OCI-LY3 (cell line): Measurements from ENCODE around the gene KIF11.

Experiments
- H2AFZ ChIP-seq: fragments of 200-600, 300-600 bp; shearing (Covaris generic); 2 replicates; pipeline ENCODE4 v1.6.0; 2014; ENCODE audit warnings: antibody characterized with exemption, low read depth, low read length
- H3K27ac ChIP-seq: fragments of 200-600, 300-600 bp; sonication (generic); 2 replicates; pipeline ENCODE4 v1.5.1; 2014; ENCODE audit warnings: mild to moderate bottlenecking, low read length, moderate library complexity, mixed read lengths
- H3K27me3 ChIP-seq: fragments of 200-600, 300-600 bp; sonication (generic); 2 replicates; pipeline ENCODE4 v1.6.1; 2014; ENCODE audit warnings: low read depth, low read length, mixed read lengths
- H3K36me3 ChIP-seq: fragments of 200-600, 300-600 bp; sonication (generic); replicated peaks from 2 replicates; pipeline ENCODE3; 2014; ENCODE audit warnings: low read depth, low read length, mixed read lengths
- H3K4me1 ChIP-seq: fragments of 300-600, 200-600 bp; sonication (generic); 2 replicates; pipeline ENCODE4 v1.6.1; 2014; ENCODE audit warnings: low read length, mixed read lengths
- H3K4me2 ChIP-seq: fragments of 200-600, 300-600 bp; sonication (generic); 2 replicates; pipeline ENCODE4 v1.6.1; 2014; ENCODE audit warnings: low read length, mixed read lengths
- H3K4me3 ChIP-seq: fragments of 300-600, 200-600 bp; sonication (generic); 2 replicates; pipeline ENCODE4 v1.5.1; 2014; ENCODE audit warnings: antibody characterized with exemption, mild to moderate bottlenecking, low read length, moderate library complexity
- H3K79me2 ChIP-seq: fragments of 300-600, 200-600 bp; shearing (Covaris generic); 2 replicates; pipeline ENCODE4 v1.6.1; 2014; ENCODE audit warnings: mild to moderate bottlenecking, low read length, mixed read lengths
- H3K9ac ChIP-seq: fragments of 300-600, 200-600 bp; shearing (Covaris generic); 2 replicates; pipeline ENCODE4 v1.6.0; 2014; ENCODE audit warnings: mild to moderate bottlenecking, low read length, moderate library complexity
- H3K9me3 ChIP-seq: fragments of 200-600, 300-600 bp; shearing (Covaris generic); 2 replicates; pipeline ENCODE4 v1.6.1; 2014; ENCODE audit warnings: low read length, mixed read lengths; ENCODE audit not compliant: insufficient read depth
- H4K20me1 ChIP-seq: fragments of 200-600, 300-600 bp; sonication (generic); 2 replicates; pipeline ENCODE4 v1.6.1; 2016; ENCODE audit warnings: low read length, mixed read lengths; ENCODE audit not compliant: insufficient read depth
- CTCF ChIP-seq: fragments of 200-600, 300-600 bp; sonication (generic); IDR thresholded peaks from 2 replicates; pipeline ENCODE4 v1.5.1; 2014; ENCODE audit warnings: antibody characterized with exemption, low read length, low read depth
- EZH2phosphoT487 ChIP-seq: fragments of 200-600 bp; shearing (Covaris generic); IDR thresholded peaks from 2 replicates; pipeline ENCODE4 v1.6.1; 2018; ENCODE audit warnings: antibody characterized with exemption, mixed run types, low read depth

The KIF11 gene

GRCh38 chr10:92677708-92678107 is 84.8 kb downstream of the KIF11 start:
- Histone ChIP-seq H4K20me1 (no peaks in the 10 kb centered on the region), H3K4me2 (no peak overlapping the region), H3K27me3 (no peaks in the 10 kb centered on the region), H3K4me1 (no peaks in the 10 kb centered on the region), H2AFZ (no peak overlapping the region), H3K4me3 (no peak overlapping the region), H3K9ac (no peak overlapping the region), H3K79me2 (no peaks in the 10 kb centered on the region), H3K9me3 (no peaks in the 10 kb centered on the region), H3K27ac (no peak overlapping the region), H3K36me3 (no peaks in the 10 kb centered on the region)
- TF ChIP-seq CTCF (no peak), EZH2phosphoT487 (no peak)

- H3K27ac ChIP-seq = no peak overlapping the region
- no peak overlapping the region for H3K9ac ChIP-seq
- no peaks in the 10 kb centered on the region for H3K36me3 ChIP-seq
- H4K20me1 ChIP-seq = no peaks in the 10 kb centered on the region
- H3K27me3 ChIP-seq = no peaks in the 10 kb centered on the region
- H3K4me3 ChIP-seq = no peak overlapping the region
- no peaks in the 10 kb centered on the region for H3K9me3 ChIP-seq
- no peak for TF ChIP-seq CTCF
- no peak overlapping the region for H2AFZ ChIP-seq
- no peak overlapping the region for H3K4me2 ChIP-seq
- no peaks in the 10 kb centered on the region for H3K79me2 ChIP-seq
- H3K4me1 ChIP-seq = no peaks in the 10 kb centered on the region
Measured at GRCh38 chr10:92678206-92678605, 85.3 kb downstream of the KIF11 start.

GRCh38 chr10:92681306-92681834 is 88.4 kb downstream of the KIF11 start:
- no peak for TF ChIP-seq CTCF
- no peak for TF ChIP-seq EZH2phosphoT487
- no peaks in the 10 kb centered on the region for H3K36me3 ChIP-seq
- no peaks in the 10 kb centered on the region for H3K4me1 ChIP-seq
- H2AFZ ChIP-seq = no peak overlapping the region
- no peak overlapping the region for H3K9ac ChIP-seq
- H3K4me3 ChIP-seq = no peak overlapping the region
- no peaks in the 10 kb centered on the region for H3K79me2 ChIP-seq
- no peak overlapping the region for H3K27ac ChIP-seq
- H3K9me3 ChIP-seq = no peaks in the 10 kb centered on the region
- no peaks in the 10 kb centered on the region for H4K20me1 ChIP-seq
- H3K4me2 ChIP-seq = no peak overlapping the region
- no peaks in the 10 kb centered on the region for H3K27me3 ChIP-seq

- H4K20me1 ChIP-seq = peaks cover 25% of the 10 kb centered on the region
- H2AFZ ChIP-seq = no peak overlapping the region
- H3K4me2 ChIP-seq = peak overlapping the region; percentile 66
- H3K27ac ChIP-seq = no peak overlapping the region
- no peaks in the 10 kb centered on the region for H3K9me3 ChIP-seq
- peak overlapping the region; percentile 70; the same call in 1 of the 2 replicates for H3K9ac ChIP-seq
- H3K79me2 ChIP-seq = peaks cover 30% of the 10 kb centered on the region
- peaks cover 18% of the 10 kb centered on the region for H3K4me1 ChIP-seq
- peak overlapping the region; percentile 83 for H3K4me3 ChIP-seq
- no peaks in the 10 kb centered on the region for H3K27me3 ChIP-seq
- TF ChIP-seq EZH2phosphoT487 (no peak), CTCF (no peak)
- H3K36me3 ChIP-seq = peaks cover 23% of the 10 kb centered on the region
Measured at GRCh38 chr10:92688573-92688926, 95.6 kb downstream of the KIF11 start.
